WTC11 (cell line): ENCODE data around the gene CLASP1.

Experiments
- AFF4 ChIP-seq: sonication (generic); formaldehyde crosslinking; IDR thresholded peaks from 2 replicates; pipeline ENCODE4 v1.8.1; 2023; ENCODE audit warnings: mild to moderate bottlenecking, missing genetic modification reagents, borderline replicate concordance
- ATF2 ChIP-seq: sonication (generic); formaldehyde crosslinking; IDR thresholded peaks from 2 replicates; pipeline ENCODE4 v1.8.1; 2022; ENCODE audit warnings: low read depth, missing genetic modification reagents, borderline replicate concordance
- ATF3 ChIP-seq: sonication (generic); formaldehyde crosslinking; conservative IDR thresholded peaks from 2 replicates; pipeline ENCODE4 v1.8.1; 2022; ENCODE audit warnings: mild to moderate bottlenecking, missing genetic modification reagents
- ATF6 ChIP-seq: sonication (generic); formaldehyde crosslinking; IDR thresholded peaks from 2 replicates; pipeline ENCODE4 v1.8.1; 2023; ENCODE audit warnings: mild to moderate bottlenecking, missing genetic modification reagents
- CTCF ChIP-seq: fragments of 200-600 bp; IDR thresholded peaks from 2 replicates; pipeline ENCODE4 v1.8.0; 2022; ENCODE audit warnings: antibody characterized with exemption
- ELF4 ChIP-seq: sonication (generic); formaldehyde crosslinking; IDR thresholded peaks from 2 replicates; pipeline ENCODE4 v1.8.1; 2022; ENCODE audit warnings: low read depth, mild to moderate bottlenecking, moderate library complexity, missing genetic modification reagents
- ESRRA ChIP-seq: sonication (generic); formaldehyde crosslinking; IDR thresholded peaks from 2 replicates; pipeline ENCODE4 v1.8.1; 2022; ENCODE audit warnings: mild to moderate bottlenecking, missing genetic modification reagents, borderline replicate concordance
- JUN ChIP-seq: sonication (generic); formaldehyde crosslinking; IDR thresholded peaks from 2 replicates; pipeline ENCODE4 v1.8.0; 2023; ENCODE audit warnings: mild to moderate bottlenecking, missing genetic modification reagents
- MAX ChIP-seq: sonication (generic); formaldehyde crosslinking; IDR thresholded peaks from 2 replicates; pipeline ENCODE4 v1.8.0; 2022; ENCODE audit warnings: mild to moderate bottlenecking, missing genetic modification reagents
- NR3C1 ChIP-seq: sonication (generic); formaldehyde crosslinking; conservative IDR thresholded peaks from 2 replicates; pipeline ENCODE4 v1.8.1; 2023; ENCODE audit warnings: low read depth, mild to moderate bottlenecking, missing genetic modification reagents
- PREB ChIP-seq: sonication (generic); formaldehyde crosslinking; IDR thresholded peaks from 2 replicates; pipeline ENCODE4 v1.8.1; 2022; ENCODE audit warnings: mild to moderate bottlenecking, missing genetic modification reagents, moderate library complexity, borderline replicate concordance
- ZBTB43 ChIP-seq: sonication (generic); formaldehyde crosslinking; IDR thresholded peaks from 2 replicates; pipeline ENCODE4 v1.8.1; 2023; ENCODE audit warnings: mild to moderate bottlenecking, missing genetic modification reagents
- ZNF232 ChIP-seq: sonication (generic); formaldehyde crosslinking; IDR thresholded peaks from 2 replicates; pipeline ENCODE4 v1.8.0; 2022; ENCODE audit warnings: mild to moderate bottlenecking, missing genetic modification reagents

- TF ChIP-seq ATF2 (no peak), ESRRA (no peak), CTCF (no peak), ZNF232 (CRISPR knock-in tag) (no peak), AFF4 (CRISPR knock-in tag) (no peak), ZBTB43 (CRISPR knock-in tag) (no peak), JUN (CRISPR knock-in tag) (no peak), NR3C1 (CRISPR knock-in tag) (no peak), ELF4 (CRISPR knock-in tag) (no peak), ATF3 (CRISPR knock-in tag) (no peak), MAX (CRISPR knock-in tag) (no peak), PREB (CRISPR knock-in tag) (no peak), ATF6 (CRISPR knock-in tag) (no peak)
These were observed 169.3 kb downstream of the CLASP1 start for GRCh38 chr2:121479882-121480522.
